GM12878 (cell line): ENCODE results near the gene BLACAT1.

Experiments
- CBFB ChIP-seq: IDR thresholded peaks from 2 replicates; pipeline ENCODE4 v1.6.1; 2016; ENCODE audit warnings: antibody characterized with exemption, low read depth
- CEBPB ChIP-seq, 2 experiments: fragments of 150-350 bp in 1 of 2; IDR thresholded peaks; 2 replicates each; pipeline ENCODE4 v1.6.1; 2012 to 2014; ENCODE audit warnings: low read depth in 2 of 2, low read length in 2 of 2, borderline replicate concordance in 1 of 2, inconsistent platforms in 1 of 2
- CTCF ChIP-seq, 3 experiments: IDR thresholded peaks in 2 of 3; conservative IDR thresholded peaks in 1 of 3; 2 replicates each; pipeline ENCODE4 v1.5.1; 2011; ENCODE audit warnings: low read depth in 3 of 3, low read length in 3 of 3, mild to moderate bottlenecking in 3 of 3, control low read depth in 2 of 3, moderate library complexity in 2 of 3, inconsistent platforms in 1 of 3, mixed read lengths in 1 of 3; ENCODE audit not compliant: control insufficient read depth in 2 of 3, insufficient read depth in 1 of 3; ENCODE audit errors: extremely low read depth in 1 of 3
- EZH2 ChIP-seq: IDR thresholded peaks from 2 replicates; pipeline ENCODE4 v1.6.1; 2012; ENCODE audit warnings: low read depth, mild to moderate bottlenecking, control low read depth, inconsistent platforms, low read length, borderline replicate concordance; ENCODE audit not compliant: control insufficient read depth
- LARP7 ChIP-seq: fragments of 450-650 bp; IDR thresholded peaks from 2 replicates; pipeline ENCODE4 v1.6.1; 2017; ENCODE audit warnings: mild to moderate bottlenecking
- MAX ChIP-seq: IDR thresholded peaks from 2 replicates; pipeline ENCODE4 v1.6.1; 2012; ENCODE audit warnings: low read depth, low read length, improper control_type of control experiment
- MTA3 ChIP-seq: IDR thresholded peaks from 2 replicates; pipeline ENCODE4 v1.6.1; 2012; ENCODE audit warnings: low read length, inconsistent platforms, borderline replicate concordance
- SRF ChIP-seq, 2 experiments: IDR thresholded peaks; 2 replicates each; pipeline ENCODE4 v1.6.1; 2011; ENCODE audit warnings: low read depth in 2 of 2, low read length in 2 of 2, mild to moderate bottlenecking in 1 of 2, moderate library complexity in 1 of 2
- SUZ12 ChIP-seq: fragments of 200-600 bp; sonication (generic); IDR thresholded peaks from one replicate; pipeline ENCODE4 v1.6.1; 2018; ENCODE audit warnings: antibody characterized with exemption, mild to moderate bottlenecking; ENCODE audit not compliant: unreplicated experiment
- TCF7 ChIP-seq: IDR thresholded peaks from 2 replicates; pipeline ENCODE4 v1.6.1; 2014; ENCODE audit warnings: antibody characterized with exemption, borderline replicate concordance

- TF ChIP-seq SUZ12 = no peak
- no peak for TF ChIP-seq CTCF (IDR thresholded peaks at IDR 0.05 in 2 of 3, conservative IDR thresholded peaks at IDR 0.05 in 1 of 3; ENCODE audit: control insufficient read depth in 2 of 3, extremely low read depth in 1 of 3, insufficient read depth in 1 of 3, low read depth in 3 of 3, low read length in 3 of 3)
- TF ChIP-seq TCF7 = no peak
- no peak for TF ChIP-seq CEBPB (IDR thresholded peaks at IDR 0.05; ENCODE audit: borderline replicate concordance in 1 of 2, low read depth in 2 of 2, low read length in 2 of 2)
- TF ChIP-seq SRF (IDR thresholded peaks at IDR 0.05; ENCODE audit: low read depth in 2 of 2, low read length in 2 of 2) = no peak
- no peak for TF ChIP-seq MTA3
- no peak for TF ChIP-seq CBFB
- no peak for TF ChIP-seq EZH2
- TF ChIP-seq LARP7 = no peak
- TF ChIP-seq MAX = no peak
Observed at GRCh38 chr1:205449750-205450443, 5.9 kb downstream of the BLACAT1 start.
